ENCODE data around the gene TIMP1.

Gene TIMP1

DNA sequence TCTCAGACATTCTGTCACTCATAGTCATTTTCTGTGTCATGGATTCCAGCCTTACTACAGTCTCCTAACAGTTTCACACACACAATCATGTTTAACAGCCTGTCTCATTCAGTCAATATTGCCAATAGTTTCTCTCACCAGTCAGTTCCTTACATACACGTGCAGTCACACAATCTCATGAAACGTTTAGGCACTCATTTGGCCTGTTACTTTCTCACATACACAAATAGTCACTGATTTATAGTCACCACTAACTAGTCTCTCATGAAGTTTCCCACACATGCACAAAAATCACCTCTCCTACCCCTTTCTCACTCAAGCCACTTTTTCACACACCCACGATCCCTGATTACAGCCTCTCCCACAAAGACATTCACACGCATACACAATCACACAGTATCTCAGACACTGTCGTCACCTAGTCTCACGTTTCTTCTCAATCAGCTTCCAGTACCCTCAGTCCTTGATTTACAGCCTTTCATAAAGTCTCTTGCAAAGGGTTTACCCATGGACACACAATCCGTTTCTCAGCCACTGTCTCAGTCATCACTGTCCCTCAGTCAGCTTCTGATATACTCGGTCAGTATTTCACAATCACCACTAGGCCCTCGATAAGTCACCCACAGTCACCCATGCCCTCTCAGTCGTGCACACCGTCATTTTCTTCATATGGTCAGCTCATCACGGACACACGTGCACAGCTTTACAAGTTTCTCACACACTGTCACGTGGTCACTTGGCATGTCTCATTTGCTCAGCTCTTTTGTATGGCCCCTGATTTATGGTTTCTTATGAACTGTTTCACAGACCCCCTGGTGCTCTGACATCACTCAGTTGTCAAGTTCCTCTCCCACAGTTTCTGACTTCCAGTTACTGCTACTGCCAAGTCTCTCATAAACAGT, 51.7 kb downstream of the TIMP1 start (continued):
- TF ChIP-seq ZFP3 (tag by site-specific recombination; IDR thresholded peaks at IDR 0.05; ENCODE audit: low read depth) = no peak
- no peak for TF ChIP-seq ZNF394 (tag by site-specific recombination; IDR thresholded peaks at IDR 0.05; ENCODE audit: borderline replicate concordance)
- TF ChIP-seq, protein P1, sequence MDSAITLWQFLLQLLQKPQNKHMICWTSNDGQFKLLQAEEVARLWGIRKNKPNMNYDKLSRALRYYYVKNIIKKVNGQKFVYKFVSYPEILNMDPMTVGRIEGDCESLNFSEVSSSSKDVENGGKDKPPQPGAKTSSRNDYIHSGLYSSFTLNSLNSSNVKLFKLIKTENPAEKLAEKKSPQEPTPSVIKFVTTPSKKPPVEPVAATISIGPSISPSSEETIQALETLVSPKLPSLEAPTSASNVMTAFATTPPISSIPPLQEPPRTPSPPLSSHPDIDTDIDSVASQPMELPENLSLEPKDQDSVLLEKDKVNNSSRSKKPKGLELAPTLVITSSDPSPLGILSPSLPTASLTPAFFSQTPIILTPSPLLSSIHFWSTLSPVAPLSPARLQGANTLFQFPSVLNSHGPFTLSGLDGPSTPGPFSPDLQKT (IDR thresholded peaks at IDR 0.05; ENCODE audit: borderline replicate concordance, low read depth, low read length) = no peak
- peak; percentile 58 for TF ChIP-seq ZEB2 (tag by site-specific recombination; IDR thresholded peaks at IDR 0.05)
- no peak for TF ChIP-seq ZNF596 (tag by site-specific recombination; IDR thresholded peaks at IDR 0.05)
- TF ChIP-seq ZBTB21 (tag by site-specific recombination; IDR thresholded peaks at IDR 0.05) = 0 out of 2 replicates have a peak, but pooled peaks have one; percentile 29
- no peak for TF ChIP-seq ZNF560 (tag by site-specific recombination; IDR thresholded peaks at IDR 0.05; ENCODE audit: borderline replicate concordance)
- no peak for TF ChIP-seq KLF8 (tag by site-specific recombination; IDR thresholded peaks at IDR 0.05)
- TF ChIP-seq, protein P2, sequence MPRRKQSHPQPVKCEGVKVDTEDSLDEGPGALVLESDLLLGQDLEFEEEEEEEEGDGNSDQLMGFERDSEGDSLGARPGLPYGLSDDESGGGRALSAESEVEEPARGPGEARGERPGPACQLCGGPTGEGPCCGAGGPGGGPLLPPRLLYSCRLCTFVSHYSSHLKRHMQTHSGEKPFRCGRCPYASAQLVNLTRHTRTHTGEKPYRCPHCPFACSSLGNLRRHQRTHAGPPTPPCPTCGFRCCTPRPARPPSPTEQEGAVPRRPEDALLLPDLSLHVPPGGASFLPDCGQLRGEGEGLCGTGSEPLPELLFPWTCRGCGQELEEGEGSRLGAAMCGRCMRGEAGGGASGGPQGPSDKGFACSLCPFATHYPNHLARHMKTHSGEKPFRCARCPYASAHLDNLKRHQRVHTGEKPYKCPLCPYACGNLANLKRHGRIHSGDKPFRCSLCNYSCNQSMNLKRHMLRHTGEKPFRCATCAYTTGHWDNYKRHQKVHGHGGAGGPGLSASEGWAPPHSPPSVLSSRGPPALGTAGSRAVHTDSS (tag by site-specific recombination; IDR thresholded peaks at IDR 0.05) = no peak
- no peak for TF ChIP-seq ZNF677 (tag by site-specific recombination; IDR thresholded peaks at IDR 0.05)
- TF ChIP-seq ZNF76 (tag by site-specific recombination; IDR thresholded peaks at IDR 0.05; ENCODE audit: borderline replicate concordance, low read depth) = no peak
- TF ChIP-seq ZBTB7A (tag by site-specific recombination; IDR thresholded peaks at IDR 0.05; ENCODE audit: low read depth) = no peak
- no peak for TF ChIP-seq ZNF391 (tag by site-specific recombination; IDR thresholded peaks at IDR 0.05; ENCODE audit: borderline replicate concordance, low read depth)
- no peak for TF ChIP-seq ZNF174 (tag by site-specific recombination; IDR thresholded peaks at IDR 0.05)
- no peak for TF ChIP-seq ZNF776 (tag by site-specific recombination; IDR thresholded peaks at IDR 0.05; ENCODE audit: borderline replicate concordance)
- no peak for TF ChIP-seq KLF1 (tag by site-specific recombination; IDR thresholded peaks at IDR 0.05)
- no peak for TF ChIP-seq ZNF571 (tag by site-specific recombination; IDR thresholded peaks at IDR 0.05)
- no peak for TF ChIP-seq ZSCAN30 (tag by site-specific recombination; IDR thresholded peaks at IDR 0.05)
- no peak for TF ChIP-seq ZNF239 (tag by site-specific recombination; IDR thresholded peaks at IDR 0.05)
- TF ChIP-seq ZNF777 (tag by site-specific recombination; IDR thresholded peaks at IDR 0.05; ENCODE audit: borderline replicate concordance) = no peak
- TF ChIP-seq, protein P3, sequence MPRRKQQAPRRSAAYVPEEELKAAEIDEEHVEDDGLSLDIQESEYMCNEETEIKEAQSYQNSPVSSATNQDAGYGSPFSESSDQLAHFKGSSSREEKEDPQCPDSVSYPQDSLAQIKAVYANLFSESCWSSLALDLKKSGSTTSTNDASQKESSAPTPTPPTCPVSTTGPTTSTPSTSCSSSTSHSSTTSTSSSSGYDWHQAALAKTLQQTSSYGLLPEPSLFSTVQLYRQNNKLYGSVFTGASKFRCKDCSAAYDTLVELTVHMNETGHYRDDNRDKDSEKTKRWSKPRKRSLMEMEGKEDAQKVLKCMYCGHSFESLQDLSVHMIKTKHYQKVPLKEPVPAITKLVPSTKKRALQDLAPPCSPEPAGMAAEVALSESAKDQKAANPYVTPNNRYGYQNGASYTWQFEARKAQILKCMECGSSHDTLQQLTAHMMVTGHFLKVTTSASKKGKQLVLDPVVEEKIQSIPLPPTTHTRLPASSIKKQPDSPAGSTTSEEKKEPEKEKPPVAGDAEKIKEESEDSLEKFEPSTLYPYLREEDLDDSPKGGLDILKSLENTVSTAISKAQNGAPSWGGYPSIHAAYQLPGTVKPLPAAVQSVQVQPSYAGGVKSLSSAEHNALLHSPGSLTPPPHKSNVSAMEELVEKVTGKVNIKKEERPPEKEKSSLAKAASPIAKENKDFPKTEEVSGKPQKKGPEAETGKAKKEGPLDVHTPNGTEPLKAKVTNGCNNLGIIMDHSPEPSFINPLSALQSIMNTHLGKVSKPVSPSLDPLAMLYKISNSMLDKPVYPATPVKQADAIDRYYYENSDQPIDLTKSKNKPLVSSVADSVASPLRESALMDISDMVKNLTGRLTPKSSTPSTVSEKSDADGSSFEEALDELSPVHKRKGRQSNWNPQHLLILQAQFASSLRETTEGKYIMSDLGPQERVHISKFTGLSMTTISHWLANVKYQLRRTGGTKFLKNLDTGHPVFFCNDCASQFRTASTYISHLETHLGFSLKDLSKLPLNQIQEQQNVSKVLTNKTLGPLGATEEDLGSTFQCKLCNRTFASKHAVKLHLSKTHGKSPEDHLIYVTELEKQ (tag by site-specific recombination; IDR thresholded peaks at IDR 0.05; ENCODE audit: borderline replicate concordance) = peak; percentile 46; the same call in 1 of the 2 replicates
- TF ChIP-seq KLF9 (tag by site-specific recombination; IDR thresholded peaks at IDR 0.05; ENCODE audit: low read depth) = no peak
- TF ChIP-seq, protein P4, sequence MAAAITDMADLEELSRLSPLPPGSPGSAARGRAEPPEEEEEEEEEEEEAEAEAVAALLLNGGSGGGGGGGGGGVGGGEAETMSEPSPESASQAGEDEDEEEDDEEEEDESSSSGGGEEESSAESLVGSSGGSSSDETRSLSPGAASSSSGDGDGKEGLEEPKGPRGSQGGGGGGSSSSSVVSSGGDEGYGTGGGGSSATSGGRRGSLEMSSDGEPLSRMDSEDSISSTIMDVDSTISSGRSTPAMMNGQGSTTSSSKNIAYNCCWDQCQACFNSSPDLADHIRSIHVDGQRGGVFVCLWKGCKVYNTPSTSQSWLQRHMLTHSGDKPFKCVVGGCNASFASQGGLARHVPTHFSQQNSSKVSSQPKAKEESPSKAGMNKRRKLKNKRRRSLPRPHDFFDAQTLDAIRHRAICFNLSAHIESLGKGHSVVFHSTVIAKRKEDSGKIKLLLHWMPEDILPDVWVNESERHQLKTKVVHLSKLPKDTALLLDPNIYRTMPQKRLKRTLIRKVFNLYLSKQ (tag by site-specific recombination; IDR thresholded peaks at IDR 0.05; ENCODE audit: borderline replicate concordance) = no peak
- no peak for TF ChIP-seq ZNF558 (tag by site-specific recombination; IDR thresholded peaks at IDR 0.05)
- peak; percentile 65 for TF ChIP-seq ZNF423 (tag by site-specific recombination; IDR thresholded peaks at IDR 0.05)
- TF ChIP-seq ZNF133 (tag by site-specific recombination; IDR thresholded peaks at IDR 0.05) = no peak
- no peak for TF ChIP-seq ZNF529 (tag by site-specific recombination; IDR thresholded peaks at IDR 0.05; ENCODE audit: insufficient replicate concordance)
- TF ChIP-seq ZNF701 (tag by site-specific recombination; IDR thresholded peaks at IDR 0.05) = no peak
- no peak for TF ChIP-seq ZNF626 (tag by site-specific recombination; IDR thresholded peaks at IDR 0.05)
- no peak for TF ChIP-seq MEIS1 (CRISPR knock-in tag; IDR thresholded peaks at IDR 0.05; ENCODE audit: borderline replicate concordance)
- no peak for TF ChIP-seq YY2 (tag by site-specific recombination; IDR thresholded peaks at IDR 0.05)
- TF ChIP-seq ZNF501 (tag by site-specific recombination; IDR thresholded peaks at IDR 0.05) = no peak
- TF ChIP-seq ZNF843 (tag by site-specific recombination; IDR thresholded peaks at IDR 0.05) = no peak
